ENCODE measurements around the gene IGF2R.

The IGF2R gene

GRCh38 chr6:159977904-159978268 lies 9.0 kb downstream of the IGF2R start:
- no peak for DNase-seq

- DNase-seq, result no peak
Measured at GRCh38 chr6:159978291-159979135, 9.6 kb downstream of the IGF2R start.

- no peak for DNase-seq
Measured at GRCh38 chr6:159979136-159979874, 10.4 kb downstream of the IGF2R start.

GRCh38 chr6:159980474-159980873 lies 11.6 kb downstream of the IGF2R start:
- no peak for DNase-seq

- DNase-seq, result no peak
Measured at GRCh38 chr6:159981071-159981402, 12.2 kb downstream of the IGF2R start.

- no peak for DNase-seq
Measured at GRCh38 chr6:159981403-159982245, 12.7 kb downstream of the IGF2R start.

GRCh38 chr6:159982731-159983506 lies 14.0 kb downstream of the IGF2R start:
- no peak for DNase-seq

GRCh38 chr6:159983641-159984080 lies 14.8 kb downstream of the IGF2R start:
- DNase-seq, result no peak

GRCh38 chr6:159984268-159984786 lies 15.4 kb downstream of the IGF2R start:
- DNase-seq, result no peak

GRCh38 chr6:159985296-159985945 lies 16.5 kb downstream of the IGF2R start:
- no peak for DNase-seq

- DNase-seq, result no peak
Measured at GRCh38 chr6:159988983-159989454, 20.1 kb downstream of the IGF2R start.

- no peak for DNase-seq
Measured at GRCh38 chr6:159989492-159990480, 20.9 kb downstream of the IGF2R start.

GRCh38 chr6:159992366-159992765 lies 23.5 kb downstream of the IGF2R start:
- no peak for DNase-seq

GRCh38 chr6:159995405-159995804 lies 26.5 kb downstream of the IGF2R start:
- DNase-seq, result no peak

- no peak for DNase-seq
Measured at GRCh38 chr6:159996087-159996622, 27.3 kb downstream of the IGF2R start.

GRCh38 chr6:159996626-159997497 lies 28.0 kb downstream of the IGF2R start:
- no peak for DNase-seq

GRCh38 chr6:159997498-159998101 lies 28.7 kb downstream of the IGF2R start:
- DNase-seq, result no peak

GRCh38 chr6:159998538-159998937 lies 29.7 kb downstream of the IGF2R start:
- DNase-seq, result no peak
